ENCODE measurements around the gene GFI1B. TPM values are rescaled to one million over a fixed set of nuclear protein-coding genes. Genes with fewer than 3 reads are reported as not detected.
A peak's percentile ranks its signal among the peaks of the same experiment; 100 is the strongest.

The GFI1B gene
- total and polyA plus RNA-seq, 12 donors = 0.03 to 0.78 (median 0.30) TPM; not detected in 8

- TF ChIP-seq CTCF (IDR thresholded peaks at IDR 0.05) (no peak), POLR2A (IDR thresholded peaks at IDR 0.05) (no peak)
- no peaks in the 10 kb centered on the region for H3K9me3 ChIP-seq (replicated peaks in 1 of 3)
- H3K4me1 ChIP-seq (replicated peaks in 1 of 2) = peaks cover 19 to 37% of the 10 kb centered on the region in 2 donors
- WGBS, 4 donors = 84 to 97% (median 91%) methylated on average over 1 of the region's 1 CpG
- no peaks in the 10 kb centered on the region for H3K27me3 ChIP-seq
- no peak overlapping the region for H3K4me3 ChIP-seq
- DNase-seq = no peak
- intact Hi-C loops (cut with DNase I) = no loop called here
- no peak overlapping the region for H3K27ac ChIP-seq
- H3K36me3 ChIP-seq (replicated peaks in 1 of 2) = peaks cover 0 to 5% of the 10 kb centered on the region in 2 donors
Measured at GRCh38 chr9:132939169-132939568, 39.3 kb upstream of the GFI1B start.

- H3K9me3 ChIP-seq (replicated peaks in 1 of 3) = no peaks in the 10 kb centered on the region
- intact Hi-C loops (cut with DNase I) = no loop called here
- TF ChIP-seq CTCF (IDR thresholded peaks at IDR 0.05) (no peak), POLR2A (IDR thresholded peaks at IDR 0.05) (no peak)
- no peaks in the 10 kb centered on the region for H3K36me3 ChIP-seq (replicated peaks in 1 of 2)
- H3K4me3 ChIP-seq = no peak overlapping the region
- no peaks in the 10 kb centered on the region for H3K27me3 ChIP-seq
- H3K27ac ChIP-seq = no peak overlapping the region
- DNase-seq = no peak
- H3K4me1 ChIP-seq (replicated peaks in 1 of 2) = peaks cover 24 to 37% of the 10 kb centered on the region in 2 donors
- 49 to 58% (median 53%) methylated on average over 5 of the region's 5 CpGs for WGBS, 4 donors
Measured at GRCh38 chr9:132942541-132943182, 35.8 kb upstream of the GFI1B start.

GRCh38 chr9:132943651-132944293, 34.7 kb upstream of the GFI1B start:
- DNase-seq = peak in 1 of 7 donors; percentile 20
- peaks cover 24 to 36% of the 10 kb centered on the region in 2 donors for H3K4me1 ChIP-seq (replicated peaks in 1 of 2)
- peak overlapping the region in 4 of 5 donors; percentile 91 to 99 (median 95) for H3K27ac ChIP-seq
- intact Hi-C loops (cut with DNase I) = no loop called here
- H3K9me3 ChIP-seq (replicated peaks in 1 of 3) = no peaks in the 10 kb centered on the region
- H3K4me3 ChIP-seq = peak overlapping the region; percentile 60 to 98 (median 97)
- H3K36me3 ChIP-seq (replicated peaks in 1 of 2) = no peaks in the 10 kb centered on the region
- 2% methylated on average over 19 to 25 of the region's 25 CpGs for WGBS, 4 donors
- H3K27me3 ChIP-seq = no peaks in the 10 kb centered on the region
- TF ChIP-seq POLR2A (IDR thresholded peaks at IDR 0.05) = no peak
- TF ChIP-seq CTCF (IDR thresholded peaks at IDR 0.05) = no peak

- intact Hi-C loops (cut with DNase I) = no loop called here
- H3K4me1 ChIP-seq (replicated peaks in 1 of 2) = peaks cover 24 to 28% of the 10 kb centered on the region in 2 donors
- H3K4me3 ChIP-seq = peak within 1 kb of the TSS; percentile 60 to 98 (median 97)
- TF ChIP-seq CTCF (IDR thresholded peaks at IDR 0.05) (peak in 1 of 6 experiments; percentile 17), POLR2A (IDR thresholded peaks at IDR 0.05) (peak; percentile 53 to 58)
- no peaks in the 10 kb centered on the region for H3K27me3 ChIP-seq
- peak within 1 kb of the TSS; percentile 91 to 99 (median 95) for H3K27ac ChIP-seq
- 0% methylated on average over 1 to 72 of the region's 72 CpGs for WGBS, 4 donors
- no peaks in the 10 kb centered on the region for H3K36me3 ChIP-seq (replicated peaks in 1 of 2)
- no peaks in the 10 kb centered on the region for H3K9me3 ChIP-seq (replicated peaks in 1 of 3)
- peak; percentile 95 to 98 (median 97) for DNase-seq
Measured at GRCh38 chr9:132944294-132945185, 34.0 kb upstream of the GFI1B start, which contains the start of gene TSC1. Gene TSC1, minus strand, starts transcription at chr9:132944616. Its CDS starts 15,744 bp downstream, at chr9:132928872.

Measured in adrenal gland (tissue), 12 donors.